Measurements from ENCODE around the gene TMEM11. TPM values are rescaled to one million over a fixed set of nuclear protein-coding genes. Genes with fewer than 3 reads are reported as not detected.

The TMEM11 gene
- total and polyA plus RNA-seq, 2 donors (not counting 1 experiment from before 2014, with no cell fraction given), result 21.4 to 25.3 TPM

DNA sequence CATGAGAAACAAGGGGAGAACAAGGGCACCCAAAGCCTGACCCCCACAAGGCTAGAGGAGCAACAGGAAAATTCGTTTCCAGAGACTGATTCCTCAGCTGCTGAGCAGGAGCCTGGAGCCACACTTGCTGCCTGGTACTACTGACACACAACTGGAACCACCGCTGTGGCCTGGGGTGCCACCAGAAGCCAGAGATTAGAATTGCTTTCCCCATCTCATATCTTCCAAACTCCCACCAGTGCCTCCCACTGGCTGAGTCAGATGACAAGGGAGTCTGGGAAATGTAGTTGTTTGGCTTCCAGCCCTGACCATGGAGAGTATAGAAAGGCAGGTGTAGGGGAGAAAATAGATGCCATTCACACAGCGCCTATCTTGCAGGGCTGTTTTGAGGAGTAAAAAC lies 4.1 kb upstream of the TMEM11 start:
- WGBS (ENCODE audit: insufficient coverage), result 96% methylated on average over 2 of the region's 3 CpGs

DNA sequence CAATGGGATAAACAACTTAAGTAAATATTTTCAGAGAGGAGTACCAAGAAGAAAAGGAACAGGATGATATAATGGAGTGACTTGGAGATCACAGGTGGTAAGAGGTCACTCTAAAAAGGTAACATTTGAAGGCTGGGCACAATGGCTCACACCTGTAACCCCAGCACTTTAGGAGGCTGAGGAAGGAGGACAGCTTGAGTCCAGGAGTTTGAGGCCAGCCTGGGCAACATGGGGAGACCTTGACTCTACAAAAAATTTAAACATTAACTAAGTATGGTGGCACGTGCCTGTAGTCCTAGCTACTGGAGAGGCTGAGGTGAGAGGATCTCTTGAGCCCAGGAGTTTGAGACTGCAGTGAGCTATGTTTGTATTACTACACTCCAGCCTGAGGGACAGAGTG lies 3.4 kb upstream of the TMEM11 start:
- H3K4me1 Mint-ChIP-seq, result peaks cover 29% of the 10 kb centered on the region
- Histone ChIP-seq H3K27me3 (replicated peaks in 1 of 4; ENCODE audit: control extremely low read depth in 1 of 4, control insufficient read depth in 3 of 4, insufficient read depth in 4 of 4, low read length in 3 of 4) (no peaks in the 10 kb centered on the region), H2AFZ (ENCODE audit: insufficient read depth, low read depth, low read length, poor library complexity, severe bottlenecking) (no peak overlapping the region), H3K9me3 (ENCODE audit: control extremely low read depth in 1 of 3, control insufficient read depth in 2 of 3, insufficient read depth in 1 of 3, low read length in 2 of 3) (peaks cover 0 to 3% (median 0%) of the 10 kb centered on the region in 3 donors), H3K79me2 (ENCODE audit: control insufficient read depth, insufficient read depth, low read length) (peaks cover 54% of the 10 kb centered on the region), H3K36me3 (replicated peaks in 1 of 2; ENCODE audit: control extremely low read depth in 1 of 2, control insufficient read depth in 1 of 2, extremely low read depth in 1 of 2, insufficient read depth in 2 of 2, low read length in 1 of 2) (peaks cover 0 to 2% of the 10 kb centered on the region in 2 experiments), H3K4me2 (replicated peaks; ENCODE audit: low read depth, low read length, poor library complexity, severe bottlenecking) (no peak overlapping the region), H3K27ac (ENCODE audit: low read length in 2 of 2) (no peak overlapping the region), H4K20me1 (ENCODE audit: control insufficient read depth, insufficient read depth, low read length, poor library complexity, severe bottlenecking) (peaks cover 17% of the 10 kb centered on the region), H3K9ac (ENCODE audit: low read length) (no peak overlapping the region), H3K4me1 (ENCODE audit: control insufficient read depth in 2 of 2, insufficient read depth in 2 of 2, low read length in 2 of 2) (peaks cover 16 to 21% of the 10 kb centered on the region in 2 donors), H3K4me3 (ENCODE audit: control extremely low read depth in 1 of 5, extremely low read depth in 1 of 5, insufficient read depth in 1 of 5, low read depth in 2 of 5, low read length in 4 of 5) (no peak overlapping the region)
- DNase-seq, result no peak
- H3K9me3 Mint-ChIP-seq (ENCODE audit: insufficient read depth), result no peaks in the 10 kb centered on the region
- ChIA-PET CTCF (interaction anchor here (1.3 kb wide), 1 partner anchor 35 kb away, joined by 3 read pairs; no protein-coding TSS in a partner anchor), POLR2A (no interaction called here)
- TF ChIP-seq, protein P1, sequence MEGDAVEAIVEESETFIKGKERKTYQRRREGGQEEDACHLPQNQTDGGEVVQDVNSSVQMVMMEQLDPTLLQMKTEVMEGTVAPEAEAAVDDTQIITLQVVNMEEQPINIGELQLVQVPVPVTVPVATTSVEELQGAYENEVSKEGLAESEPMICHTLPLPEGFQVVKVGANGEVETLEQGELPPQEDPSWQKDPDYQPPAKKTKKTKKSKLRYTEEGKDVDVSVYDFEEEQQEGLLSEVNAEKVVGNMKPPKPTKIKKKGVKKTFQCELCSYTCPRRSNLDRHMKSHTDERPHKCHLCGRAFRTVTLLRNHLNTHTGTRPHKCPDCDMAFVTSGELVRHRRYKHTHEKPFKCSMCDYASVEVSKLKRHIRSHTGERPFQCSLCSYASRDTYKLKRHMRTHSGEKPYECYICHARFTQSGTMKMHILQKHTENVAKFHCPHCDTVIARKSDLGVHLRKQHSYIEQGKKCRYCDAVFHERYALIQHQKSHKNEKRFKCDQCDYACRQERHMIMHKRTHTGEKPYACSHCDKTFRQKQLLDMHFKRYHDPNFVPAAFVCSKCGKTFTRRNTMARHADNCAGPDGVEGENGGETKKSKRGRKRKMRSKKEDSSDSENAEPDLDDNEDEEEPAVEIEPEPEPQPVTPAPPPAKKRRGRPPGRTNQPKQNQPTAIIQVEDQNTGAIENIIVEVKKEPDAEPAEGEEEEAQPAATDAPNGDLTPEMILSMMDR (IDR thresholded peaks at IDR 0.05), result no peak
- no peak for TF ChIP-seq EZH2 (IDR thresholded peaks at IDR 0.05; ENCODE audit: borderline replicate concordance, insufficient read depth, low read depth, low read length, poor library complexity, severe bottlenecking)
- no peak overlapping the region for H3K4me3 Mint-ChIP-seq
- no peak for ATAC-seq (ENCODE audit: low read depth)
- 100% methylated on average over 1 of the region's 1 CpG for WGBS (ENCODE audit: insufficient coverage)
- intact Hi-C loops (cut with micrococcal nuclease), result no loop called here
- H3K27me3 Mint-ChIP-seq, result no peaks in the 10 kb centered on the region
- H3K27ac Mint-ChIP-seq, result no peak overlapping the region

More for the DNA sequence above, 4.1 kb upstream of the TMEM11 start:
- Histone ChIP-seq H3K27ac (ENCODE audit: low read length in 2 of 2) (no peak overlapping the region), H3K9me3 (ENCODE audit: control extremely low read depth in 1 of 3, control insufficient read depth in 2 of 3, insufficient read depth in 1 of 3, low read length in 2 of 3) (peaks cover 0 to 8% (median 0%) of the 10 kb centered on the region in 3 donors), H3K4me1 (ENCODE audit: control insufficient read depth in 2 of 2, insufficient read depth in 2 of 2, low read length in 2 of 2) (peaks cover 8 to 13% of the 10 kb centered on the region in 2 donors), H3K27me3 (replicated peaks in 1 of 4; ENCODE audit: control extremely low read depth in 1 of 4, control insufficient read depth in 3 of 4, insufficient read depth in 4 of 4, low read length in 3 of 4) (no peaks in the 10 kb centered on the region), H3K36me3 (replicated peaks in 1 of 2; ENCODE audit: control extremely low read depth in 1 of 2, control insufficient read depth in 1 of 2, extremely low read depth in 1 of 2, insufficient read depth in 2 of 2, low read length in 1 of 2) (peaks cover 0 to 4% of the 10 kb centered on the region in 2 experiments), H3K9ac (ENCODE audit: low read length) (no peak overlapping the region), H3K4me2 (replicated peaks; ENCODE audit: low read depth, low read length, poor library complexity, severe bottlenecking) (no peak overlapping the region), H4K20me1 (ENCODE audit: control insufficient read depth, insufficient read depth, low read length, poor library complexity, severe bottlenecking) (peaks cover 9% of the 10 kb centered on the region), H3K79me2 (ENCODE audit: control insufficient read depth, insufficient read depth, low read length) (peaks cover 46% of the 10 kb centered on the region), H3K4me3 (ENCODE audit: control extremely low read depth in 1 of 5, extremely low read depth in 1 of 5, insufficient read depth in 1 of 5, low read depth in 2 of 5, low read length in 4 of 5) (no peak overlapping the region), H2AFZ (ENCODE audit: insufficient read depth, low read depth, low read length, poor library complexity, severe bottlenecking) (no peak overlapping the region)
- TF ChIP-seq, protein P1 (IDR thresholded peaks at IDR 0.05), result no peak
- TF ChIP-seq EZH2 (IDR thresholded peaks at IDR 0.05; ENCODE audit: borderline replicate concordance, insufficient read depth, low read depth, low read length, poor library complexity, severe bottlenecking), result no peak
- Mint-ChIP-seq H3K4me1 (peaks cover 22% of the 10 kb centered on the region), H3K9me3 (ENCODE audit: insufficient read depth) (no peaks in the 10 kb centered on the region), H3K4me3 (no peak overlapping the region), H3K27me3 (no peaks in the 10 kb centered on the region), H3K27ac (no peak overlapping the region)
- ChIA-PET CTCF (no interaction called here), POLR2A (no interaction called here)
- intact Hi-C loops (cut with micrococcal nuclease), result no loop called here
- no peak for ATAC-seq (ENCODE audit: low read depth)
- no peak for DNase-seq
